ENCODE measurements around the gene MYO5B. TPM values are rescaled to one million over a fixed set of nuclear protein-coding genes. Genes with fewer than 3 reads are reported as not detected.

Gene MYO5B
- total RNA-seq, 2 experiments from 2014 or later: not detected

GRCh38 chr18:49967171-49967570, 227.8 kb downstream of the MYO5B start:
- H2AFZ ChIP-seq (ENCODE audit: low read length): no peak overlapping the region
- CTCF ChIA-PET (ENCODE audit: unreplicated experiment): no interaction called here
- intact Hi-C loops (cut with micrococcal nuclease; ENCODE audit: unreplicated experiment): no loop called here
- H3K36me3 ChIP-seq (ENCODE audit: insufficient read depth, low read length): no peaks in the 10 kb centered on the region
- H3K9me3 ChIP-seq (ENCODE audit: low read length): no peaks in the 10 kb centered on the region
- no peaks in the 10 kb centered on the region for H4K20me1 ChIP-seq (ENCODE audit: insufficient read depth, low read length)
- no peaks in the 10 kb centered on the region for H3K79me2 ChIP-seq (ENCODE audit: insufficient read depth, low read depth, low read length)
- no peak for TF ChIP-seq CTCF (conservative IDR thresholded peaks at IDR 0.05; ENCODE audit: low read length)
- TF ChIP-seq EZH2phosphoT487 (IDR thresholded peaks at IDR 0.05; ENCODE audit: borderline replicate concordance, low read depth, low read length): no peak
- DNase-seq (ENCODE audit: low spot score): no peak
- H3K4me1 ChIP-seq (ENCODE audit: insufficient read depth, low read length, poor library complexity, severe bottlenecking): no peaks in the 10 kb centered on the region
- H3K27ac ChIP-seq (ENCODE audit: low read depth, low read length, poor library complexity, severe bottlenecking): no peak overlapping the region
- POLR2A ChIA-PET: no interaction called here
- H3K4me2 ChIP-seq (ENCODE audit: low read length): no peak overlapping the region
- no peaks in the 10 kb centered on the region for H3K9me2 ChIP-seq (ENCODE audit: insufficient read depth, low read length)
- H3K4me3 ChIP-seq (ENCODE audit: low read depth, low read length, poor library complexity, severe bottlenecking): no peak overlapping the region
- no TSS peak for BruUV-seq (replicated peaks)

GRCh38 chr18:49966090-49966489, 228.9 kb downstream of the MYO5B start:
- no TSS peak for BruUV-seq (replicated peaks)
- no peak for DNase-seq (ENCODE audit: low spot score)
- no peaks in the 10 kb centered on the region for H4K20me1 ChIP-seq (ENCODE audit: insufficient read depth, low read length)
- no peak overlapping the region for H3K4me2 ChIP-seq (ENCODE audit: low read length)
- H3K9me3 ChIP-seq (ENCODE audit: low read length): no peaks in the 10 kb centered on the region
- no peaks in the 10 kb centered on the region for H3K36me3 ChIP-seq (ENCODE audit: insufficient read depth, low read length)
- ChIA-PET POLR2A (no interaction called here), CTCF (ENCODE audit: unreplicated experiment) (no interaction called here)
- TF ChIP-seq CTCF (conservative IDR thresholded peaks at IDR 0.05; ENCODE audit: low read length): no peak
- no peak for TF ChIP-seq EZH2phosphoT487 (IDR thresholded peaks at IDR 0.05; ENCODE audit: borderline replicate concordance, low read depth, low read length)
- no peaks in the 10 kb centered on the region for H3K9me2 ChIP-seq (ENCODE audit: insufficient read depth, low read length)
- no peaks in the 10 kb centered on the region for H3K4me1 ChIP-seq (ENCODE audit: insufficient read depth, low read length, poor library complexity, severe bottlenecking)
- intact Hi-C loops (cut with micrococcal nuclease; ENCODE audit: unreplicated experiment): no loop called here
- no peak overlapping the region for H3K4me3 ChIP-seq (ENCODE audit: low read depth, low read length, poor library complexity, severe bottlenecking)
- H3K79me2 ChIP-seq (ENCODE audit: insufficient read depth, low read depth, low read length): no peaks in the 10 kb centered on the region
- no peak overlapping the region for H2AFZ ChIP-seq (ENCODE audit: low read length)
- H3K27ac ChIP-seq (ENCODE audit: low read depth, low read length, poor library complexity, severe bottlenecking): no peak overlapping the region

GRCh38 chr18:49963217-49963616, 231.7 kb downstream of the MYO5B start:
- POLR2A ChIA-PET: no interaction called here

More at GRCh38 chr18:49963217-49963616, 231.7 kb downstream of the MYO5B start:
- Histone ChIP-seq H3K4me1 (ENCODE audit: insufficient read depth, low read length, poor library complexity, severe bottlenecking) (no peaks in the 10 kb centered on the region), H3K9me2 (ENCODE audit: insufficient read depth, low read length) (no peaks in the 10 kb centered on the region), H3K36me3 (ENCODE audit: insufficient read depth, low read length) (no peaks in the 10 kb centered on the region), H3K9me3 (ENCODE audit: low read length) (no peaks in the 10 kb centered on the region), H3K27ac (ENCODE audit: low read depth, low read length, poor library complexity, severe bottlenecking) (no peak overlapping the region), H3K79me2 (ENCODE audit: insufficient read depth, low read depth, low read length) (no peaks in the 10 kb centered on the region), H4K20me1 (ENCODE audit: insufficient read depth, low read length) (no peaks in the 10 kb centered on the region), H3K4me3 (ENCODE audit: low read depth, low read length, poor library complexity, severe bottlenecking) (no peak overlapping the region), H2AFZ (ENCODE audit: low read length) (no peak overlapping the region), H3K4me2 (ENCODE audit: low read length) (no peak overlapping the region)
- CTCF ChIA-PET (ENCODE audit: unreplicated experiment): no interaction called here
- no peak for DNase-seq (ENCODE audit: low spot score)
- intact Hi-C loops (cut with micrococcal nuclease; ENCODE audit: unreplicated experiment): no loop called here
- TF ChIP-seq CTCF (conservative IDR thresholded peaks at IDR 0.05; ENCODE audit: low read length): no peak
- no peak for TF ChIP-seq EZH2phosphoT487 (IDR thresholded peaks at IDR 0.05; ENCODE audit: borderline replicate concordance, low read depth, low read length)
- BruUV-seq (replicated peaks): no TSS peak
